HepG2 (cell line): ENCODE data around the gene STRN3. TPM values are rescaled to one million over a fixed set of nuclear protein-coding genes. Genes with fewer than 3 reads are reported as not detected.
A peak's percentile ranks its signal among the peaks of the same experiment; 100 is the strongest.

ENCODE experiments used
- KMT2A ChIP-seq: sonication (generic); formaldehyde crosslinking; IDR thresholded peaks from 2 replicates; pipeline ENCODE4 v1.4.0; 2020; ENCODE audit warnings: missing genetic modification reagents
- MIER2 ChIP-seq: IDR thresholded peaks from 2 replicates; pipeline ENCODE4 v1.6.1; 2016; ENCODE audit warnings: missing biosample characterization, missing genetic modification reagents
- SMARCE1 ChIP-seq: fragments of 450-650 bp; IDR thresholded peaks from 2 replicates; pipeline ENCODE4 v1.6.1; 2017; ENCODE audit warnings: borderline replicate concordance
- SOX6 ChIP-seq, 2 experiments: fragments of 450-650 bp in 1 of 2; sonication (generic) in 1 of 2; formaldehyde crosslinking in 1 of 2; IDR thresholded peaks; 2 replicates each; pipeline versions ENCODE4 v1.4.0 to v1.6.1; 2017 to 2020; ENCODE audit warnings: antibody characterized with exemption in 1 of 2, mild to moderate bottlenecking in 1 of 2, missing genetic modification reagents in 1 of 2
- ZNF225 ChIP-seq: sonication (generic); formaldehyde crosslinking; IDR thresholded peaks from 2 replicates; pipeline ENCODE4 v1.4.0; 2020; ENCODE audit warnings: mild to moderate bottlenecking, missing genetic modification reagents
- ZNF24 ChIP-seq: fragments of 450-650 bp; IDR thresholded peaks from 2 replicates; pipeline ENCODE4 v1.6.1; 2017; ENCODE audit warnings: antibody characterized with exemption, mild to moderate bottlenecking
- ZNF510 ChIP-seq: sonication (generic); formaldehyde crosslinking; IDR thresholded peaks from 2 replicates; pipeline ENCODE4 v1.4.0; 2020; ENCODE audit warnings: low read depth, mild to moderate bottlenecking, missing genetic modification reagents
- ZNF672 ChIP-seq: sonication (generic); formaldehyde crosslinking; IDR thresholded peaks from 2 replicates; pipeline ENCODE4 v1.8.1; 2022; ENCODE audit warnings: missing genetic modification reagents
- ZSCAN29 ChIP-seq: sonication (generic); formaldehyde crosslinking; conservative IDR thresholded peaks from 2 replicates; pipeline ENCODE4 v1.4.0; 2020; ENCODE audit warnings: mild to moderate bottlenecking, missing genetic modification reagents
- polyA plus RNA-seq, 8 experiments: library from polyadenylated mRNA; depleted of rRNA in 3 of 8; stranded (reverse) in 7 of 8; unstranded in 1 of 8; fragments of >200 nt; fragmentation: Illumina TruSeq in 4 of 8; extraction: Trizol in 4 of 8; gene quantifications; 2 replicates each; pipeline versions ENCODE4 v1.2.1 to v1.2.3, GENCODE V29; 2011 to 2016; ENCODE audit warnings: low read depth in 4 of 8, missing spikeins in 1 of 8, mixed read lengths in 1 of 8; ENCODE audit not compliant: insufficient read depth in 1 of 8
- total RNA-seq, 5 experiments: library from RNA; depleted of rRNA; stranded (reverse); fragments of >200 nt; fragmentation: Illumina TruSeq; extraction: Trizol; gene quantifications; 2 replicates each; pipeline ENCODE4 v1.2.3, GENCODE V29; 2016; ENCODE audit warnings: low read depth in 1 of 5
- TF ChIP-seq, protein P1 (sequence below): sonication (generic); formaldehyde crosslinking; IDR thresholded peaks from 2 replicates; pipeline ENCODE4 v1.5.1; 2020; ENCODE audit warnings: mild to moderate bottlenecking, missing genetic modification reagents, borderline replicate concordance
- TF ChIP-seq, protein P2 (sequence below): sonication (generic); formaldehyde crosslinking; IDR thresholded peaks from 2 replicates; pipeline ENCODE4 v1.5.0; 2020; ENCODE audit warnings: missing genetic modification reagents
- TF ChIP-seq, protein P3 (sequence below): sonication (generic); formaldehyde crosslinking; IDR thresholded peaks from 2 replicates; pipeline ENCODE4 v1.8.0; 2022; ENCODE audit warnings: mild to moderate bottlenecking, missing genetic modification reagents, moderate library complexity
- TF ChIP-seq, protein P4 (sequence below): IDR thresholded peaks from 2 replicates; pipeline ENCODE4 v1.4.0; 2020; ENCODE audit warnings: mild to moderate bottlenecking, missing genetic modification reagents
- TF ChIP-seq, protein P5 (sequence below): IDR thresholded peaks from 2 replicates; pipeline ENCODE4 v1.6.1; 2012; ENCODE audit warnings: low read depth, low read length, improper control_type of control experiment

STRN3 gene
- total and polyA plus RNA-seq, 2 of the 13 experiments (the other 11 are each of a cell fraction or from before 2014, with no cell fraction given): 49.4 to 123 TPM

DNA sequence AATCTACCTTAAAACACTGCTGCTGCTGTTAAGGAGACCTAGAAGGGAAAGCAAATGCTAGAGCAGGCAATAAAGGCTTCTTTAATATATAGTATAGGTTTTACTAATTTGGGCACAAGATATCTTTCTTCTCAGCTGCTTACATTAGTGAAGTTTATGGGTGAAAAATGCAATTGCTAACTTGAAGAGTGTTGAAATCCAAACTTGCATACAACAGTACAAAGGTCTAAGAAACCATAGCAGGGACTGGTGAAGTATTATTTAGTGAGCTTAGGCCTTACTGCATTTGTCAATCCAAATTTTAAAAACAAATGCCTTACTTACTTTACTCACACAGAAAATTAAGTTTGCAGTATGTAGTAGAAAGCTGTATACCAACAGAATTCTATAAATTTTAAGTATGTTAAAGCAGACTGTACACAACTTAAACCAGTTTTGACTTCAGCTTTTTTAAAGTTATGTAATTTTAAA, 2.1 kb downstream of the STRN3 start (continued):
- TF ChIP-seq, protein P1, sequence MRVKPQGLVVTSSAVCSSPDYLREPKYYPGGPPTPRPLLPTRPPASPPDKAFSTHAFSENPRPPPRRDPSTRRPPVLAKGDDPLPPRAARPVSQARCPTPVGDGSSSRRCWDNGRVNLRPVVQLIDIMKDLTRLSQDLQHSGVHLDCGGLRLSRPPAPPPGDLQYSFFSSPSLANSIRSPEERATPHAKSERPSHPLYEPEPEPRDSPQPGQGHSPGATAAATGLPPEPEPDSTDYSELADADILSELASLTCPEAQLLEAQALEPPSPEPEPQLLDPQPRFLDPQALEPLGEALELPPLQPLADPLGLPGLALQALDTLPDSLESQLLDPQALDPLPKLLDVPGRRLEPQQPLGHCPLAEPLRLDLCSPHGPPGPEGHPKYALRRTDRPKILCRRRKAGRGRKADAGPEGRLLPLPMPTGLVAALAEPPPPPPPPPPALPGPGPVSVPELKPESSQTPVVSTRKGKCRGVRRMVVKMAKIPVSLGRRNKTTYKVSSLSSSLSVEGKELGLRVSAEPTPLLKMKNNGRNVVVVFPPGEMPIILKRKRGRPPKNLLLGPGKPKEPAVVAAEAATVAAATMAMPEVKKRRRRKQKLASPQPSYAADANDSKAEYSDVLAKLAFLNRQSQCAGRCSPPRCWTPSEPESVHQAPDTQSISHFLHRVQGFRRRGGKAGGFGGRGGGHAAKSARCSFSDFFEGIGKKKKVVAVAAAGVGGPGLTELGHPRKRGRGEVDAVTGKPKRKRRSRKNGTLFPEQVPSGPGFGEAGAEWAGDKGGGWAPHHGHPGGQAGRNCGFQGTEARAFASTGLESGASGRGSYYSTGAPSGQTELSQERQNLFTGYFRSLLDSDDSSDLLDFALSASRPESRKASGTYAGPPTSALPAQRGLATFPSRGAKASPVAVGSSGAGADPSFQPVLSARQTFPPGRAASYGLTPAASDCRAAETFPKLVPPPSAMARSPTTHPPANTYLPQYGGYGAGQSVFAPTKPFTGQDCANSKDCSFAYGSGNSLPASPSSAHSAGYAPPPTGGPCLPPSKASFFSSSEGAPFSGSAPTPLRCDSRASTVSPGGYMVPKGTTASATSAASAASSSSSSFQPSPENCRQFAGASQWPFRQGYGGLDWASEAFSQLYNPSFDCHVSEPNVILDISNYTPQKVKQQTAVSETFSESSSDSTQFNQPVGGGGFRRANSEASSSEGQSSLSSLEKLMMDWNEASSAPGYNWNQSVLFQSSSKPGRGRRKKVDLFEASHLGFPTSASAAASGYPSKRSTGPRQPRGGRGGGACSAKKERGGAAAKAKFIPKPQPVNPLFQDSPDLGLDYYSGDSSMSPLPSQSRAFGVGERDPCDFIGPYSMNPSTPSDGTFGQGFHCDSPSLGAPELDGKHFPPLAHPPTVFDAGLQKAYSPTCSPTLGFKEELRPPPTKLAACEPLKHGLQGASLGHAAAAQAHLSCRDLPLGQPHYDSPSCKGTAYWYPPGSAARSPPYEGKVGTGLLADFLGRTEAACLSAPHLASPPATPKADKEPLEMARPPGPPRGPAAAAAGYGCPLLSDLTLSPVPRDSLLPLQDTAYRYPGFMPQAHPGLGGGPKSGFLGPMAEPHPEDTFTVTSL (CRISPR knock-in tag): 0 out of 2 replicates have a peak, but pooled peaks have one; percentile 8
- TF ChIP-seq, protein P2, sequence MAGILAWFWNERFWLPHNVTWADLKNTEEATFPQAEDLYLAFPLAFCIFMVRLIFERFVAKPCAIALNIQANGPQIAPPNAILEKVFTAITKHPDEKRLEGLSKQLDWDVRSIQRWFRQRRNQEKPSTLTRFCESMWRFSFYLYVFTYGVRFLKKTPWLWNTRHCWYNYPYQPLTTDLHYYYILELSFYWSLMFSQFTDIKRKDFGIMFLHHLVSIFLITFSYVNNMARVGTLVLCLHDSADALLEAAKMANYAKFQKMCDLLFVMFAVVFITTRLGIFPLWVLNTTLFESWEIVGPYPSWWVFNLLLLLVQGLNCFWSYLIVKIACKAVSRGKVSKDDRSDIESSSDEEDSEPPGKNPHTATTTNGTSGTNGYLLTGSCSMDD (CRISPR knock-in tag): no peak
- no peak for TF ChIP-seq MIER2 (CRISPR knock-in tag)
- TF ChIP-seq, protein P3, sequence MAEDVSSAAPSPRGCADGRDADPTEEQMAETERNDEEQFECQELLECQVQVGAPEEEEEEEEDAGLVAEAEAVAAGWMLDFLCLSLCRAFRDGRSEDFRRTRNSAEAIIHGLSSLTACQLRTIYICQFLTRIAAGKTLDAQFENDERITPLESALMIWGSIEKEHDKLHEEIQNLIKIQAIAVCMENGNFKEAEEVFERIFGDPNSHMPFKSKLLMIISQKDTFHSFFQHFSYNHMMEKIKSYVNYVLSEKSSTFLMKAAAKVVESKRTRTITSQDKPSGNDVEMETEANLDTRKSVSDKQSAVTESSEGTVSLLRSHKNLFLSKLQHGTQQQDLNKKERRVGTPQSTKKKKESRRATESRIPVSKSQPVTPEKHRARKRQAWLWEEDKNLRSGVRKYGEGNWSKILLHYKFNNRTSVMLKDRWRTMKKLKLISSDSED: no peak
- 0 out of 2 replicates have a peak, but pooled peaks have one; percentile 19 for TF ChIP-seq ZNF510 (CRISPR knock-in tag)
- peak; percentile 39; the same call in 1 of the 2 replicates for TF ChIP-seq KMT2A (CRISPR knock-in tag)
- TF ChIP-seq ZNF225 (CRISPR knock-in tag): no peak
- TF ChIP-seq ZNF672 (CRISPR knock-in tag): no peak
- TF ChIP-seq ZSCAN29: 0 out of 2 replicates have a peak, but pooled peaks have one; percentile 20
- TF ChIP-seq SOX6 (IDR thresholded peaks at IDR 0.05): no peak
- TF ChIP-seq SOX6 (CRISPR knock-in tag; IDR thresholded peaks at IDR 0.05): 0 out of 2 replicates have a peak, but pooled peaks have one; percentile 40
- peak; percentile 47; the same call in 1 of the 2 replicates for TF ChIP-seq ZNF24
- peak; percentile 53; the same call in 1 of the 2 replicates for TF ChIP-seq SMARCE1
- TF ChIP-seq, protein P4, sequence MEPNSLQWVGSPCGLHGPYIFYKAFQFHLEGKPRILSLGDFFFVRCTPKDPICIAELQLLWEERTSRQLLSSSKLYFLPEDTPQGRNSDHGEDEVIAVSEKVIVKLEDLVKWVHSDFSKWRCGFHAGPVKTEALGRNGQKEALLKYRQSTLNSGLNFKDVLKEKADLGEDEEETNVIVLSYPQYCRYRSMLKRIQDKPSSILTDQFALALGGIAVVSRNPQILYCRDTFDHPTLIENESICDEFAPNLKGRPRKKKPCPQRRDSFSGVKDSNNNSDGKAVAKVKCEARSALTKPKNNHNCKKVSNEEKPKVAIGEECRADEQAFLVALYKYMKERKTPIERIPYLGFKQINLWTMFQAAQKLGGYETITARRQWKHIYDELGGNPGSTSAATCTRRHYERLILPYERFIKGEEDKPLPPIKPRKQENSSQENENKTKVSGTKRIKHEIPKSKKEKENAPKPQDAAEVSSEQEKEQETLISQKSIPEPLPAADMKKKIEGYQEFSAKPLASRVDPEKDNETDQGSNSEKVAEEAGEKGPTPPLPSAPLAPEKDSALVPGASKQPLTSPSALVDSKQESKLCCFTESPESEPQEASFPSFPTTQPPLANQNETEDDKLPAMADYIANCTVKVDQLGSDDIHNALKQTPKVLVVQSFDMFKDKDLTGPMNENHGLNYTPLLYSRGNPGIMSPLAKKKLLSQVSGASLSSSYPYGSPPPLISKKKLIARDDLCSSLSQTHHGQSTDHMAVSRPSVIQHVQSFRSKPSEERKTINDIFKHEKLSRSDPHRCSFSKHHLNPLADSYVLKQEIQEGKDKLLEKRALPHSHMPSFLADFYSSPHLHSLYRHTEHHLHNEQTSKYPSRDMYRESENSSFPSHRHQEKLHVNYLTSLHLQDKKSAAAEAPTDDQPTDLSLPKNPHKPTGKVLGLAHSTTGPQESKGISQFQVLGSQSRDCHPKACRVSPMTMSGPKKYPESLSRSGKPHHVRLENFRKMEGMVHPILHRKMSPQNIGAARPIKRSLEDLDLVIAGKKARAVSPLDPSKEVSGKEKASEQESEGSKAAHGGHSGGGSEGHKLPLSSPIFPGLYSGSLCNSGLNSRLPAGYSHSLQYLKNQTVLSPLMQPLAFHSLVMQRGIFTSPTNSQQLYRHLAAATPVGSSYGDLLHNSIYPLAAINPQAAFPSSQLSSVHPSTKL (CRISPR knock-in tag): peak; percentile 89
- TF ChIP-seq, protein P5, sequence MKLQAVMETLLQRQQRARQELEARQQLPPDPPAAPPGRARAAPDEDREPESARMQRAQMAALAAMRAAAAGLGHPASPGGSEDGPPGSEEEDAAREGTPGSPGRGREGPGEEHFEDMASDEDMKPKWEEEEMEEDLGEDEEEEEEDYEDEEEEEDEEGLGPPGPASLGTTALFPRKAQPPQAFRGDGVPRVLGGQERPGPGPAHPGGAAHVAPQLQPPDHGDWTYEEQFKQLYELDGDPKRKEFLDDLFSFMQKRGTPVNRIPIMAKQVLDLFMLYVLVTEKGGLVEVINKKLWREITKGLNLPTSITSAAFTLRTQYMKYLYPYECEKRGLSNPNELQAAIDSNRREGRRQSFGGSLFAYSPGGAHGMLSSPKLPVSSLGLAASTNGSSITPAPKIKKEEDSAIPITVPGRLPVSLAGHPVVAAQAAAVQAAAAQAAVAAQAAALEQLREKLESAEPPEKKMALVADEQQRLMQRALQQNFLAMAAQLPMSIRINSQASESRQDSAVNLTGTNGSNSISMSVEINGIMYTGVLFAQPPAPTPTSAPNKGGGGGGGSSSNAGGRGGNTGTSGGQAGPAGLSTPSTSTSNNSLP: peak; percentile 34; the same call in 1 of the 2 replicates
